ENCODE results near the gene MATN1.

GRCh38 chr1:30744060-30744756, 20.8 kb upstream of the MATN1 start:
- TF ChIP-seq POLR2AphosphoS5 (IDR thresholded peaks at IDR 0.05) (no peak), CTCF (IDR thresholded peaks at IDR 0.05) (no peak)

All from upper lobe of left lung (tissue), 4 donors.